ENCODE measurements around the gene SPINK8.

Gene SPINK8

DNA sequence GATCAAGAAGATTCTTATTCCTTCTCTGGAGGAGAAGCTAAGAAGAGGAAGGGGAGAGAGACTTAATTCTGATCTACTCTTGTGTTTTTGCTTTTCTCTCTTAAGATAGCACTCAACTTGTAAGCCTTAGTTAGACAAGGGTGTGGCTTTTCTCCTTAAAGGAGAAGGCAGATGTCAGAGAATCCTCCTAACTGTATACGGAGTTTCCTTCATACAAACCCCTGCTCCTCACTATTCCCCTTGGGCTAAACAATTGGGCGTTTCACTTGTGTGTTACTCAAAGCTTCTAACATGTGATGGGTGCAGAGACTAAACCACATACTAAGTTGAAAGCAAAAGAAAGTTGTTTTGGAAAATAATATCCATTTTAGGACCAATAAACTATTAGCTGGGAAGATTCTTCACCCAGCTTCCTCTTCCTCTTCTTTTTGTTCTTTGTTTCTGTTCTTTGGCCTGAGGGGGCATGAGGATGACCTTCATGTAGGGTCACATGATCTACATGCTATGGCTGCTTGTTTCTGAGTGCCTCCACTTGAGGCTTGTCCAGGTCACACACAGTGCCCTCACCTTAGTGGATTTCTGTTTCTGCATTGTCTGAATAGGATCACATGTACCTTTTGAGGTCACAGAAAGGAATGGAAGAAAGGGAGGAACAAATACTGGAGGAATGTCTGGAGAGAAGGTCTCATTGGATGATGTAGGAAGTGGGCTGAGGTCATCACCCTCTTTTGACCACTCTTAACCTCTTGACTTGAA is 14.6 kb downstream of the SPINK8 start:
- no peak for DNase-seq

DNA sequence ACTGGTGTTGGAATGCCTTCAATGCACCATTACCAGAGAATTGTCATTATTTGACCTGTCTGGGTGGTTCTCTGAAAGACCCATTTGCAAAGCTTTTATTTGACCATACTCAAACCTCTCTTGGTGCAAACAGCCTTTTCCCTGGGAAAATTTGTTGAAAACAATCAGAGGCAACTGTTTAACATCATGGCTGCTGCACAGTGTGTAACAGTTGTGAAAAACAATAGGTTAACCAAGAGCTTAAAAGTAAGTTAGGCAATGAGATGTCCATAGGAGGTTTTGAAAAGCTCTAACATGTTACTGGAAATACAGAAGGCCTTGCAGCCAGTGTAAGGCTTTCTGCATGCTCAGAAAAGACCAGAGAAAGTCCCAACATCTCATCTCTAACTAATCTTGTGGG is 18.9 kb downstream of the SPINK8 start:
- no peak for DNase-seq

GRCh38 chr3:48306860-48307530 is 26.5 kb downstream of the SPINK8 start:
- no peak for DNase-seq

DNA sequence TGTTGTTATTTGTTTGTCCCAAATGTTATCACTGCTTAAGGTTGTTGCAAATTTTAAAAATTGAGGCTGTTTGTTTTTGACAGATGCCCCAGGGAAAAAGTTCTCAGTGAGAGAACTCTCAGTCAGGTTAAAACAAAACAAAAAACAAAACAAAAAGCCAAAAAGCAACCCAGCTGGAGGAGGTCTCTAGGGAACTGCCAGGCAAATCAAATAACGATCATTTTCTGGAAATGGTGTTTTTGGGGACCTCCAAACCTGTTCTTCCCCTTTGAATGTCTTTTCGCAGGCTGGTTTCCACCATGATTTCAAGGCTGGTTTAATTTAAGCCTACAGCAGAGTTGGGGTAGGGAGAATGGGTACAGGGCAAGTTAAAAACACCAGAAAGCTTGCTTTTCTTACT is 27.2 kb downstream of the SPINK8 start:
- DNase-seq: no peak

GRCh38 chr3:48305396-48305795 is 28.1 kb downstream of the SPINK8 start:
- no peak for DNase-seq

- no peak for DNase-seq
These were observed 30.4 kb downstream of the SPINK8 start for GRCh38 chr3:48303021-48303420.

GRCh38 chr3:48301800-48302166 is 31.7 kb downstream of the SPINK8 start:
- peak in 1 of 2 experiments; percentile 45 for DNase-seq

GRCh38 chr3:48301020-48301799 is 32.3 kb downstream of the SPINK8 start, which contains the start of gene NME6:
Gene NME6 (minus strand): TSS chr3:48301367.
- DNase-seq: peak; percentile 67 to 92

DNA sequence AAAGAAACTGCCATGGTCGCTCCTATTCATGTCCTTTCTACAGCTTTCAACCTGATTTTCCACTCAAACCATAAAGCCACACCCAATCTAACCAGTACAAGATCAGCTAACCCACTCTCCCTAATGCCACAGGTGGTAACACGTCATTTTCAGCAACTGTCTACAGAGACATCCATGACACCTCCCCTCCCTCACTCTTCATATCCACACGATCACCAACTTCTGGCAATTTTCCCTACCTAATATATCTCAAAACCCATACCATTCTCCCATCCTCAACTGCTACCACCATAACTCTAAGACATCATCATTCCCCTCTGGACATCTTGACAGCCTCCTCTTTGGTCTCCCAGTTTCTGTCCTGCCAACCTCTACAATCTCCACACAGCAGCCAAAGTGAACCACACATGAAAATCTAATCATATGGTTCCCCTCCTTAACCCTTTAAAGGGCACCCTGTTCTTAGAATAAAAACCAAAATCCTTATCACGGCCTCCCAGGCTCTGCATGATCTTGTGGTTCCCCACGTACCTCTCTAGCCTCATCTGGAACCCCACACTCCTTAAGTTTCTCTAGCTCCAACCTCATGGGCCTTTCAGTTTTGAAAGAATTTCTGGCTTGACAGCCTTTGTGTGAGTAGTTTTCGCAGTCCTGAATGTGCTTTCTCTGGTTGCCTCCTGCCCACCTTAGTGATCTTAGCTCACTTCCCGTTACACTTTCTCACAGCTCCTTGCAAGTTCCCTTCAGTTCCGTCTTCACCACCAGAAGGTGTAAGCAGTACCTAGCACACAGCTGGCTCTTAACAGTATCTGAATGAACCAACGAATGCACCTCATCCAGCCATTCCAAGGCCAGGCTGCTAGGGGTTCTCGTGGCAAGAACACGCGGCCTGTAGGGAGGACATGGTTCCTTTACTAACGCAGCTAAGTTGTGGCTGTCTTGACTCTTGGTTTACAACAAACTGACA is 33.4 kb downstream of the SPINK8 start:
- no peak for DNase-seq

- no peak for DNase-seq
These were observed 36.2 kb downstream of the SPINK8 start for GRCh38 chr3:48297111-48297810.

DNA sequence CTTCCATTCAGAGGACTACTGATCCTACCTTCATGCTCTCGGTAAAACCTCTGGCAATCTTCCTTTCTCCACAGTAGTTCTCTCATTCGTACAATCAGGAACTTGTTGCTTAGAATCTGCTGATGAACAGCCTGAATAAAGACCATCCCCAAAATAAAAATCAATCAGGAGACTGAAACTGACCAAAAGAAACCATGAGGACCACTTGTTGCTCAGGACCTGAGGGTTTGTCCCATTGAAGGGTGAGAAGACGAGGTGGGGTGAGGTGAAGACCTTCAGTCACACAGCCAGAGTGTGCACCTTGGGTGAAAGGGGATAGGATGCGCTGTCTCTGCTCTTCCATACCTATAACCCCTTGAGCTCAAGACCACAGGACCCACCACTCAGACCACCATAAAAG is 36.8 kb downstream of the SPINK8 start:
- no peak for DNase-seq

GRCh38 chr3:48294611-48295263 is 38.7 kb downstream of the SPINK8 start:
- DNase-seq: no peak

DNA sequence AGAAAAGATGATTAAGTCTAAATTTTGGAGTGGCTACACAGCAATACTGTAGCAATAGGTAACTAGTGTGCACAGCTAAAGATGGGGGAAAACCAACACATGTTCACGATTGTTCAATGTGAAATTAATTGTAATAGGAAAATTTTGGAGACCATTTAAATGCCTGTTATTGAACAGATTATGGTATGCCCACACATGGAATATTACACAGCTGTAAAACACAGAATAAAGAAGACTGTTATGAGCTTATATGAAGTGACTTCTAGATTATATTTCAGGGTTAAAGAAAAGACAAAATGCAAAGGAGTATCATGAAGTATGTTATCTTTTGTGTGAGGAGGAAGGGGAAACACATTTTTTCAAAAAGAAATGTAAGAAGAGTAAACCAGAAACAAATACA is 43.8 kb downstream of the SPINK8 start:
- DNase-seq: no peak

- no peak for DNase-seq
These were observed 46.4 kb downstream of the SPINK8 start for GRCh38 chr3:48287034-48287433.

DNA sequence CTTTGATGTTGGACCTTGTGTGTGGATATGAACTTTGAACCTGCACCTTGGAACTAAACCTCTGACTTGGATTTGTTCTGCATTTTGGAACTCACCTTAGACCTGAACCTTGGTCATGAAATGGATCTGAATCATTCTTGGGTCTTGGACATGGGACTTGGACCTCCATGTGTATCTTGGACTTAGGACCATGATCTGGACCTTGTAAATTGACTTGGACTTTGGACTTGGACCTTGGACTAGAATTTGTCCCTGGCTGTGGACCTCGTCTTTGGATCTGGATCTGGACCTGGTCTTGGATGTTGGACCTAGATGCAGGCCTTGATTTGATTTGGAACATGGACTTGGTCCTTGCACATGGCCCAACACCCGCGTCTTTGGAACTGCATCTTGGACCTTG is 47.2 kb downstream of the SPINK8 start:
- DNase-seq: no peak

- no peak for DNase-seq
These were observed 47.8 kb downstream of the SPINK8 start for GRCh38 chr3:48285675-48286074.

DNA sequence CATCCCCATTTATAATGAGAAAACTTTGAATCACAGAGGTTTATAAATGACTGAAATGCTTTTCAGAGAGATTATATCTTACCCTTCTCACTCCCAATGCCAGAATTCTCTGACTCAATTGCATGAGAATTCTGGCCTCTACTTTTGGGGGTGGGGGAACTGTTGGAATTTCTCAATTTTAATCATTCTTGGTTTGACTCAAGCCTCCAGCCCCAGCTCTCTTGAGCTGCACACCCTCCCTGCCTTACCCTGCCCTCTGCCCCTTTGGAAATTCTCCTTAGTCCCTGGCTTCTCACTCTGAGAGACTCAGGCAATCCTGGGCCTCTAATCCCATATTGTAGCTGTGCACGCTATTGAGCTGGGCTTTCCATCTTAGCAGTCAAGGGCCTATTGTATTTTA is 48.3 kb downstream of the SPINK8 start:
- DNase-seq: no peak

GRCh38 chr3:48280881-48281280 is 52.6 kb downstream of the SPINK8 start:
- no peak for DNase-seq

- no peak for DNase-seq
These were observed 54.4 kb downstream of the SPINK8 start for GRCh38 chr3:48278884-48279559.

DNA sequence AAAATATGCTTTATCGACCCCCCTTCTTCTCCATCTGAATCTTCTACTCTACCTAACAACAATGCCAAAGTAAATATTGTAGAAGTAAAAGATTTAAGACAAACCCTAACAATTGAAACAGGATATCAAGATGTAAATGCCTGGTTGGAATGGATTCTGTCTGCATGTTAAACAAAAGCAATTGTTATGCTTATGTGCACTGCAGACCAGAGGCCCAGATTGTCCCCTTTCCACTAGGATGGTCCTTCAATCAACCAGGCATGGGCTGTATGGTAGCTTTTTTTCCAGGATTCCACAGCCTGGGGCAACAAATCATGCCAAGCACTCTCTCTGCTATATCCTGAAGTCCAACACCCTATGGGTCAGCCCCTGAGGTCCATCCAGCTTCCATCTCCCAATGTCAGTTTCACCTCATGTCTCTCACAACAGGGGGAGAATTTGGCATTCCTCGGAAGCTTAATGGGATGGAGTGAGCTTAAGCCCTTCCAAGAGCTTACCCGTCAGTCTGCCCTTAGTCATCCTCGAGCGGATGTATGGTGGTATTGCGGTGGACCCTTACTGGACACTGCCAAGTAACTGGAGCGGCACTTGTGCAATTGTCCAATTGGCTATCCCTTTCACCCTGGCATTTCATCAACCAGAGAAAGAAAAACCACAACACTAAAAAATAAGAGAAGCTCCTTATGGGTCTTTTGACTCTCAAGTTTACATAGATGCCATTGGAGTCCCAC is 56.4 kb downstream of the SPINK8 start:
- DNase-seq: no peak
